ENCODE measurements around the gene TNNI2.
A peak's percentile ranks its signal among the peaks of the same experiment; 100 is the strongest.
"Not testable (repeated sequence)": the region's sequence is repeated elsewhere in the genome, so short reads cannot be mapped to it uniquely, and the experiment has no call there.

TNNI2 gene

DNA sequence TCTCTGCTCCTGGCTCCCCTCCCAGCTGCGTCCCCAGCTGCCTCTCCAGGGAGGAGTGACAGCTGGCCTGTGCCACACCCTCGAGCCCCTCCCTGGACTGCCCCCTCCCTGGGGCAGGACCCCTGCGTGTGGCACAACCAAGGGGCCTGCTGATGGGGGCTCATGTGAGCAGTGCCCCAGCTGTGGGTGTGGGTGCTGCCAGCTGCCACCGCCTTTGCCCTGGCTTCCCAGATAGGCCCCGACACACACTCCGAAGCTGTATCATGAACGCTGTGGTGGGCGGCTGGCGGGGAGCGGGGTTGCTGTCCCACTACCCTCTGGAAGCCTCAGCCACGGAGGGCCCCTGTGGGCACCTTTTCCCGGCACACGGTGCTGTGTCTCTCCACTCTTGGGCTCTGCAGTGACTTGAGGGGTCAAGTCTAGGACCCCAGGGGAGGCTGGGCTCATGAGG is 37.1 kb downstream of the TNNI2 start:
- not testable (repeated sequence) for DNase-seq

DNA sequence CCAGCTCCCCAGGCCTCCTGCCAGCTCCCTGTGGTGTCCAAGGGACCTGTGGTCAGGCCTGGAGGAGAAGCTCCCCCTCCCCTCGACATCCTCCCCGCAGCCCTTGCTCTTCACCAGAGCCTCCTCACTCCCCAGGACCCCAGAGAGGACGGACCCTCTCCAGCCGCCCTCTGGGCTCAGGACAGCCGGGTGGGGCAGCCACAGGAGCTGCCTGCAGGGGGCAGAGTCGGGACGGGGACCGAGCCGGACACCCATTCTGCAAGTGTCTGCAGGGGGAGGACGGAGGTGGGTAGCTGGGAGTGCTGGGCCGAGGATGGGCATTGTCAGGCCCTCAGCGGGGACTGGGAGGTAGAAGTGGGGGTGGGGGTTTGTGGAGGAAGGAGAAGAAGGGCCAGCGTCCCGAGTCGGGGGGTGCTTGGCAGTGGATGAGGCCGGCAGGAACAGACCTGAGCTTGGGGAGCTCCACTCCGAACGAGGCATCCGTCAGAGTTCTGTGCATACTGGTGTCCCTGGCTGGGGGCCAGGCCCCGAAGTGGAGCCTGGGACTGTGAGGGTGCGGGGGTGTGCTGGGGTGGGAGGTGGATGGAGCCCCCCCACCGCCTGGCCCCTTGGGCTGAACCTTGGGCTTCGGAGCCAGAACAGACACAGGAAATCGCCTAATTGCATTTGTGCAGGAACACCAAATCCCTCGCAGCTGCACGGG is 37.7 kb downstream of the TNNI2 start:
- DNase-seq, result no peak

DNA sequence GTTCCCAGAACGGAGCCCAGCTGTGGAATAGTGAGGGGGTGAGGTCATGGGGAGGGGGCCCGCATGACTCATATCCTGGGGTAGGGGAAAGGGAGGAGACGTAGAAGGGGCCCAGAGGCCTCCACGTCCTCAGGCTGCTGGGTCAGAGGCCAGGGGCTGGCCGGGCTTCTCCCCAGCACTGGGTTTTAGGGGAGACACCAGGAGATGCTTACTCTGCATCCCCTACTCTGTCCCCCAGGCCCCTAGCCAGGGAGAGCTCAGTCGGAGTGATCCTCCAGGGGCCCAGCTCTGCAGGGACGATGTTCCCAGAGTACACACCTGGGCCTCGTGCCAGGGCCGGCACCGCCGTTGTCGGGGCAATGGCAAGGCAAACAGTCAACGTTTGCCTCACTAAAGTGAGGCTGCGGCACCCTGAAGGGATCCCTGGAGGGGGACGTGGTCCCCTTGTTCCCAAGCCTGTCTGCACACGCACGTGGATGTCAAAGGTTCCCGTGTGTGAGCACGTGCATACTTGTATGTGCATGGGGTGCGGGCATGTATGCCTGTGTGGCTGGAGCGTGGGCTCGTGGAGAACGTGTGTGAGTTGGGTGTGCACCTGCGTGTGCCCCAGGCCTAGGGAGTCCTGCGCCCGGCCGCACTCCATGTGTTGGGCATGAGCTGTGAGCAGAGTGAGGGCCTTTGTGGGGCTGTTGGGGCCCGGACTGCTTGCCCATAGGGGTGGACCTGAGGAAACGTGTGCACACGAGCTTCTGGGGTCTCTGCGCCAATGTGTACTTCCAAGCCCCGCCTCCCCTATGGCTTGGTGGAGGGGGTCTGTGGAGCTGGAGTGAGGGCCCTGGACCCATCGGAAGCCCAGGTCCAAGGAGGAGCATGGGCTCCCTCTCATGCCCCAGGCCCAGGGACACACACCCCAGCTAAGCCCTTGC is 38.7 kb downstream of the TNNI2 start:
- DNase-seq, result peak; percentile 40

DNA sequence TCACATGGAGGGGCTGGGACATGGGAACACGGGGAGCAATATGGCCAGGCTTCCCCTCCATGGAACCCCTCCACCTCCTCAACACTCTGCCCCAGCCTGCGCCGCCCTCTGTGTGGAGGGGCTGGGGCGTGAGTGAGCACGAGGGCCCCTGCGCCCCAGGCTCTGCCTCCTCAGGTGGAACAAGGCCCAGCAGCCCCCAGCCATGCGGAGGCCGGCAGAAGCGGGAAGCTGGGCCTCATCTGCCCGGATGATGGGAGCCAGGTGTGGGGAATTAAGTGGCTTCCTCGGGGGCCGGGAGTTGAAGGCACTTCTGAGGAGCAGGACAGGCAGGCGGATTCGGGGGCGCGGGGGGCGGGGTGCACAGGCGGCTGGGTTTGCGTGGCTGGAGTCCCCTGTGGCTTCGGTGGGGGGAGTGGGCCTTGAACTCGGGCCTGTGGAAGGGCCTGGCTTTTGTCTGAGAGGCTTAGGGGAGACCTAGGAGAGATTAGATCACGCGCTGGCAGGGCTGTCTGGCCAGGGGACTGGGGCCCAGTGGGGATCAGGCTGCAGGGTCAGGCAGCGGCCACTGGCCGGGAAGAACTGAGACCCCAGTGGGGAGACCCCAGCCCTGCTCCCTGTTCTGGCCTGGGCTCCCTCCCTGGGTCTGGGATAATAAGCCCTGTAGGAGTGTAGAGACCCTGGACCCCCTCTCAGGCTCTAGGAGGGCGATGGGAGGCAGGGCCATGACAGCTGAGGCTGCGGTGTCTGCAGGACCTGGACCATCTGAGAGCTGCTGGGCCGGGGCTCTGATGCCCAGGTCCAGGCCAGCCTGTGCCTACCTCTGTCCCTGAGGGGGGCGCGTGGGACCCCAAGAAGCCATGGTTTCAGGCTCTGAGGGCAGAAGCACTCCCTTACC is 39.6 kb downstream of the TNNI2 start:
- no peak for DNase-seq

DNA sequence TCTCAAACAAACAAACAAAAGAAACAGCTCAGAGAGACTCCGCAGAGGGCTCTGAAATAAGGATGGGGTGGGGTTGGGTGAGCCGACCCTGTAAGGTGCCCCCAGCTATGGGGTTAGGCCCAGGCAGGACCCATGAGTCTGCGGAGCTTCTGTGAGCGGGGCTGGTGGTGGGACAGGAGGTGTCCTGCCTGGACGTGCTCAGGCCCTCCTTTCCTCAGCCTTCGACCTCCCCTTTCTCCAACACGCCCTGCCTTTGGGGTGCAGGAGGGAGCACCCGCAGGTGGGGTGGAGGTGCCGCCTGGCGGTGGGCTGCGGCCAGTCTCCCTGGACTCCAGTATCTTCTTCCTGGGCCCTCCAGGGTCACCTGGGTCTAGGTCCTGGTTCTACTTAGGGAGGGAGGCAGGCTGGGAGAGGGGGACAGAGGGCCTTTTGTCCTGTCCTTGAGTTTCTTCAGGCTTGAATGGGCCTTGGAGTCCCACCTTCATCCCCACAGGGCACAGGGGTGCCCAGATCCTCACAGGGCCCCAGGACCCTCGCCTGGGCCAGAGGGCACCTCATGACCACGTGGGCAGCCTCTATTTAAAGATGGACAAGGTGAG is 40.7 kb downstream of the TNNI2 start:
- no peak for DNase-seq

DNA sequence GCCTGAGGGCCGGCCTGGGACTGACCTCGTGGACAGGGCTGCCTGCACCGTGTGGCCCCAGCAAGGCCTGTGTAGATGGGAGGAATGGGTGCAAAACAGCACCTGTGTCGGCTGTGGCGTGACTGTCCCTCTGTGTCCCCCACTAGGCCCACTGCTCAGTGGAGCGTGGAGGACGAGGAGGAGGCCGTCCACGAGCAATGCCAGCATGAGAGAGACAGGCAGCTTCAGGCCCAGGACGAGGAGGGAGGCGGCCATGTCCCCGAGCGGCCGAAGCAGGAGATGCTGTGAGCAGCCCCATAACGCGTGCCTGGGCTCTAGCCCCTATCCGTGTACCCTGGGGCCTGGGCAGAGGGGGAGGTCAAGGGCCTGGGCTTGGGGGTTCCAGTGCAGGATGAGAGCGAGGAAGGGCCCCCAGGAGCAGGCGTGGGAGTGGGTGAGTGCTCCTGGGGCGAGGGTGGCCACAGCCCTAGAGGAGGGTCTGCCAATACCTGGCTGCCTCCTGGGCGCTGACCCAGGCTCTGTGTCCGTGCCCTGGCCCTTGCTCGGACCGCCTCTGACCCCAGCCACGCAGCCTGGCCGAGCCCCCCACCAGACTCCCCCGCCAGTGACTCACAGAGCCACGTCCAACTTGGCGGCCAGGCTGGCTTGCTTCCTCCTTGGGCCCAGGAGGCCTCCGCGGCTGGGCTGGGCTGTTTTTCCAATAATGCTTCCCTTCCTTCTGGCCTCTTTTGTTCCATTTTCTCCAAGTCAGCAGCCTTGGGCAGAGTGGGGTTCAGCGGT is 41.4 kb downstream of the TNNI2 start:
- DNase-seq, result no peak

DNA sequence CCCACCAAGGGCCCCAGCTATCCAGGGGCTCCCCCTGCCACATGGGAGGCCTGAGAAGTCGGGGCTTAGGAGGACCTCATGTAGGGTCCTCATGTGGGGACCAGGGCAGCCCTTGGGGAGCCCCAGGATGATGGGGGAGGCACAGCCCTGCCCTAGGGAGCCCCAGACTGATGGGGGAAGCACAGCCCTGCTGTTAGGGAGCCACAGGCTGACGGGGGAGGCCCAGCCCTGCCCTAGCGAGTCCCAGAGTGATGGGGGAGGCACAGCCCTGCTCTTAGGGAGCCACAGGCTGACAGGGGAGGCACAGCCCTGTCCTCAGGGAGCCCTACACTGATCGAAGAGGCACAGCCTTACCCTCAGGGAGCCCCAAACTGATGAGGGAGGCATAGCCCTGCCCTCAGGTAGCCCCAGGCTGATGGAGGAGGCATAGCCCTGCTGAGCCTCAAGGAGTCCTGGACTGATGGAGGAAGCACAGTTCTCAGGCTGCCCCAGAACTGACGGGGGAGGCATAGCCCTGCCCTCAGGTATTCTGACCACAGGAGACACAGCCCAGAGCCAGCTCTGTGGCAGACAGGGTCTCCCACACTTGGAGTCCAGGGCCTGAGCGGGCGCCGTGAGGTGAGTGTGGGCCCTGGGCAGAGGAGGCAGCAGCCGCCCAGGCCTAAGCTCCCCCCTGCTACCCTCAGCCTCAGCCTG is 42.1 kb downstream of the TNNI2 start:
- DNase-seq, result no peak

DNA sequence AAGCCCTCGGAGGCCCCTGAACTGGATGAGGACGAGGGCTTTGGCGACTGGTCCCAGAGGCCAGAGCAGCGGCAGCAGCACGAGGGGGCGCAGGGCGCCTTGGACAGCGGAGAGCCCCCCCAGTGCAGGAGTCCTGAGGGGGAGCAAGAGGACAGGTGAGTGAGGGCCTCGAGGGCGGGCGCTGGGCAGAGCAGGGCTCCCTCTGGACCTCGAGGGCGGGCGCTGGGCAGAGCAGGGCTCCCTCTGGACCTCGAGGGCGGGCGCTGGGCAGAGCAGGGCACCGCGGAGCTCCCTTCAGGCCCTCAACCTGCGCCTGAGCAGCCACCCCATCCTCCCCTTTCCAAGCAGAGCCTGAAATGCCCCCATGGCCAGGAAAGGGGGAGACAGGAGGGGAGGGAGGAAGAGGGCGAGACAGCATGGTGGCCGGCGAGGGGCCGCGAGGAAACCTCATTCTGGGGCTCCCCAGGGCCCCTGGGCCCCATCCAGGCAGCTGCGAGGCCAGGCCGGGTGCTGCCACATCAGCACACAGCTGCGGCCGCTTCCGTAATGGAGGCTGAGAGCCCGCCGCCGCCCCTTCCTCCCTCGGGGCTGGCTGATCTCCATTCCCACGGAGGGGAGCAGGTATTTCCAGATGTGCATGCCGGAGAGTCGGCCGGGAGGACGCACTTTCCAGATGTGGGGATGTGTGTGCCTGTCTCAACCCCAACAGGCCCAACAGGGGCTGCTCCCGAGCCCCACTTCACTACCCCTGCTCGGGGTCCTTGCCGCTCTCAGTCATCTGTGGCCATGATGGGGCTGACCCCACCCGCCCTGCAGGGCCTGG is 42.9 kb downstream of the TNNI2 start:
- DNase-seq, result no peak

DNA sequence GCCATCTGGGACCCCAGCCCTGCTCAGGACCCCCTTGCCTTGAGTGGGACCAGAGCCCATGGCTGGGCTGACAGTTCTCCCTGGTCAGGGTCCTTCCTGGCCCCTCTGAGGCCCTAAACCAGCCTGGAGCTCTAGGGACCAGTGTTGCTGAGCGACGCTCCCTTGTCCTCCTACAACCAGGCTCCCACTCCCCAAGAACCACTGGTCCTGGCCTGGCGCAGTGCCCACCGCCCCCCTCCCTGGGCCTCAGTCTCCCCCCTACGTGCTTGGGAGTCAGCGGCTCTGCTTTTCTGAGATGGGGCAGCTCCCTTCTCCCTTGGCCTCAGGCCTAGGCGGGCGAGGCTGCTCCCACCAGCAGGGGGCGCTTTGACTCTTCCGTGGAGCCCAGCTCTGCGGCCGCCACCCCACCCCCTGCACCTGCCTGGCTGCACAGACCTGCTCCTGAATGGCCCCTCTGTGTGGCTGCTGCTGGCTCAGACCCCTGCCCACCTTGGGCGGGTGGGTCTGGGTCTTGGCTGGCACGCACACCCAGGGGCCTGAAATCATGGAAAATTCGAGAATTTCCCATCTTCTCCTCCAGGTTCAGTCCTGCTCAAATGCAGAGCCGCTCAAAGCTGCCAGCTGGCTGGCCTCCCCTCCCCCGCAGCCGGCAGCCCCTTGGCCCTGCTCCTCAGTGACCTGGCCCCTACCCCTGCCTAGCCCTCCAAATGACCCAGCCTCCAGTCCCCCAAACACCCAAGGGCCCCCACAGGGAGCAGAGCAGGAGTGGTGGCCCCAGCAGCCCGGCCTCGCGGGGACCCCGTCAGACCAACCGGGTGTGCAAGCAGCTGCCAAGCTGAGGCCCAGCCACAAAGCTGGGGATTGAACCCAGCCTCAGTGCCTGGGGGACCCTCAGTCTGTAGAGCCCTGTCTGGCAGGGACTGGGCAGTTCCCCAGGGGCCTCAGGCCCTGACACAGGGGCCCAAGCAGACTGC is 43.8 kb downstream of the TNNI2 start:
- DNase-seq, result peak; percentile 63

DNA sequence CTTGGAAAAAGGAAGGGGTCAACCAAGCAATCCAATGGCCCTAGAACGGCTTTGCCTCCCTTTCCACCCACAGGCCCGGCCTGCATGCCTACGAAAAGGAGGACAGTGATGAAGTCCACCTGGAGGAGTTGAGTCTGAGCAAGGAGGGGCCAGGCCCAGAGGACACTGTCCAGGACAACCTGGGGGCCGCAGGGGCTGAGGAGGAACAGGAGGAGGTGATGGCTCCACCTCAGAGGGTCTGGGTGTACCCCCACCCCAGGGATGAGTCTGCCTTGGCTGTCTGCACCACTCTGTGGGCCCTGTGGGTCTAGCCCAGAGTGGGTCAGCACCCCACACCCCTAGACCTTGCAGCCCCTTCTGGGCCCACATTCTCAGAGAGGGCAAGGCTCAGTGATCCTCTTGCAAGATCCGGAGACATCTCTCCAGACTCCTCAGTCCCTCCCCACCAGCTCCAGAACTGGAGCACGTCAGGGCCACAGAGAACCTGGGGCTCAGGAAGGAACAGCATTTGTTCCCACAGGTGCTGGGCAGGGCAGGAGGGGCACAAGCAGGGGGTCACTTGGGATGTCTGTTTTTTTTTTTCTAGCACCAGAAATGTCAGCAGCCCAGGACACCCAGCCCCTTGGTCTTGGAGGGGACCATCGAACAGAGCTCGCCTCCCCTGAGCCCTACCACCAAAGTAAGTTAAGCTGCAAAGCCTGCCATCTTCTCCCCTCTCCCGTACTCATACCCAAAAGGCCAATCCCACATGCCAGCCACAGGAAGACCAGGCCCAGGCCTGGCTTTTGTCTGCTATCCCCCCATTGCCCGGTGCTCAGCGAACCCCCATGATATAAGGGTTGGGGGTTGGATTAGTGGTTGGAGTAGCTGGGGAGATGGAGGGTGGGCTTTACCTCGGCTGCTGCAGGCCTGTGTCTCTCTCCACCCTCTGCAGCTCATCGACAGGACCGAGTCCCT is 44.8 kb downstream of the TNNI2 start:
- no peak for DNase-seq

DNA sequence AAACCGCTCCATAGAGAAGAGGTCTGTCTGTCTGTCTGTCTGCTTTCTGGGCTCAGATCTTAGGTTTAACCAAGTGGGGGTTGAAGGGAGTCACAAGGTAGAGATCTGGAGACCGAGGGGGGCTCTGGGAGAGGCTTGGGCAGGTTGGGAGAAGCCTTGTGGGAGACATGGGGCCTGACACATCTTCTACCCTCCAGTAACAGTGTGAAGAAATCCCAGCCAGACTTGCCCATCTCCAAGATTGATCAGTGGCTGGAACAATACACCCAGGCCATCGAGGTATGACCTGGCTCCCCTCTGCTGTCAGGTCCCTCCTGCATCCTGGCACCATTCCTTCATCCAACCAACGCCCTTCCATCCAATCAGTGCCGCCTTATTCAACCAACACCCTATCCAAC is 45.5 kb downstream of the TNNI2 start:
- no peak for DNase-seq

DNA sequence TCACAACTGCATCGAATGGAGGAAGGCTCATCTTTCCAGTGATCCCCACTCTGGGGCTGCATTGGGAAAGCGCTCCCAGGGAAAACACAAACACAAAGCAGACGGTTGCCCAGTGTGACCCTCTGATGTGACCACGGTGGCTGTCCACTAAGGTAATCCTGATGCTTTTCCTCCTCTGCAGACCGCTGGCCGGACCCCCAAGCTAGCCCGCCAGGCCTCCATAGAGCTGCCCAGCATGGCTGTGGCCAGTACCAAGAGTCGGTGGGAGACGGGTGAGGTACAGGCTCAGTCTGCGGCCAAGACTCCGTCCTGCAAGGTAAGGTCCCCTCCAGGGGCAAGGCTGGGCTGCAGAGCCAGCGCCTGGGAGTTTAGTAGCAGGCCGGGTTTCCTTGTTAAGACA is 47.8 kb downstream of the TNNI2 start:
- DNase-seq, result not testable (repeated sequence)

DNA sequence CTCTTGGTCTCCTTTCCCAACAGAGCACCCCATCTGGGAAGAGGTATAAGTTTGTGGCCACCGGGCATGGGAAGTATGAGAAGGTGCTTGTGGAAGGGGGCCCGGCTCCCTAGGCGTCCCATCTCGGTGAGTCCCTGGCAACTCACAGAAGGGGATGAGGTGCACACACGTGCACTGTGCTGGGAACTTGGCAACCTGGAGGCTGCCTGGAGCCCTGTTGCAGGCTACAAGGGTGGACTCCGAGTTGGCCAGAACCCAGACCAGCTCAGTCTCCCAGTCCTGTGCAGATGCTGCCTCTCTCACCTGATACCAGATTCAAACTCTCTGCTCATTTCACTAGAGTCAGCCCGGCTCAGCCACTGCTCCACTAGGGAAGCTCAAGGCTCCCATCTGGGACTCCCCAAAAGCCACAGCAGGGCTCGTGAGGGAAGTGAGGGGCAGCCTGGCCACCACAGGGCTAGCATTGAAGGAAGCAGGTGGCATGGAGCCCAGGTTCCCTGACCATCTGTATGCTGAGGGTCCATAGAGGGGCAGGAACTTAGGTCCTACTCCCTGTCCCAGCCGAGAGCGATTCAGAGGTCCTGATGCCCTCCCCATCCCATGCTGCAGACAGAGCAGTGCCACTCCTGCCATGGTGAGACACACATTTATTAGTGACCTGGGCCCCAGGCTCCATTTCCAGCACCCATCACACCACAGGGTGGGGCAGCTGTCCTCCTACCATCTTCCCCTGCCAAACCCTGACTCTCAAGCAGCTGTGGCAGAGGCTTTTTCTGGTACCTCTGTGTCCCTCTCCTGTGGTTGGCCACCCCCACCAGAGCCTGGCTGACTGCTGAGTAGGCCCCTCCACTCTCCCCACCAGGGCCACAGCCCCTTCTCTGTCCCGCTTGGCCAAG is 48.9 kb downstream of the TNNI2 start:
- no peak for DNase-seq

DNA sequence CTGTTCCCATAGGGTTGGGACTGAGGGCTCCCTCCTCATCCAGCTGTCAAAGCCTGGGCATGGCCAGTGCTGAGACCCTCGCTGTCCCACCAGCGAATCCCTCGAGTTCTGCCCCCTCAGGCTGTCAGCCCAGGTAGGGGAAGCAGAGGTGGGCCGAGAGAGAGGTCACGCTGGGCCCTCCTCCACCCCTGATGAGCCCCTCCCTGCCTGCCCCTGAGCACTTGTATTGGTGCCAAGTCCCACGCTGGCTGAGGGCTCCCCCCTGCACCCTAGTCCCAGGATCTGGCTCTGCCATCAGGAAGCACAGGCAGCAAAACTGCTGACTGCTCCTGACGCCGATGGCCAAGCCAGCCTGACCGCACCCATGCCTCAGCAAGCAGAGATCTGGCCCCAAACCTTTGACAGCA is 49.6 kb downstream of the TNNI2 start:
- DNase-seq, result no peak

DNA sequence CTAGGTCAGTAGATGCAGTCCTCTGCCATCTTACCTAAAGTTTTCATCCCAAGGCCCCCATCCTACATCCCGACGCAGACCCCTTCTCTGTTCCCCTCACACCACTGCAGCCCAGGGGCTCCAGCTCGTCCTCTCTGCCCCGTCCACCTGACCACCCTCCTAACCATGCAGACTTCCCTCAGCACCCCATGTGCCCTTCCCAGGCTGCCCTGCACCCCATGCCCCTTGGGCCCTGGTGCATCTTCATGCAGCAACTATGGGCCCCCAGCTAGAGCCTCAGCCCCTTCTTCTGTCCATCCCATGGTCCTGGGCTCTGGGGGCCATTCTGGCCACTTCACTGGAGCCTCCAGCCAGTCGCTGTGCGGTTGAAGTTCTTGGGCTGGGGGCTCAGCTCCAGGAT is 50.0 kb downstream of the TNNI2 start:
- DNase-seq, result no peak

DNA sequence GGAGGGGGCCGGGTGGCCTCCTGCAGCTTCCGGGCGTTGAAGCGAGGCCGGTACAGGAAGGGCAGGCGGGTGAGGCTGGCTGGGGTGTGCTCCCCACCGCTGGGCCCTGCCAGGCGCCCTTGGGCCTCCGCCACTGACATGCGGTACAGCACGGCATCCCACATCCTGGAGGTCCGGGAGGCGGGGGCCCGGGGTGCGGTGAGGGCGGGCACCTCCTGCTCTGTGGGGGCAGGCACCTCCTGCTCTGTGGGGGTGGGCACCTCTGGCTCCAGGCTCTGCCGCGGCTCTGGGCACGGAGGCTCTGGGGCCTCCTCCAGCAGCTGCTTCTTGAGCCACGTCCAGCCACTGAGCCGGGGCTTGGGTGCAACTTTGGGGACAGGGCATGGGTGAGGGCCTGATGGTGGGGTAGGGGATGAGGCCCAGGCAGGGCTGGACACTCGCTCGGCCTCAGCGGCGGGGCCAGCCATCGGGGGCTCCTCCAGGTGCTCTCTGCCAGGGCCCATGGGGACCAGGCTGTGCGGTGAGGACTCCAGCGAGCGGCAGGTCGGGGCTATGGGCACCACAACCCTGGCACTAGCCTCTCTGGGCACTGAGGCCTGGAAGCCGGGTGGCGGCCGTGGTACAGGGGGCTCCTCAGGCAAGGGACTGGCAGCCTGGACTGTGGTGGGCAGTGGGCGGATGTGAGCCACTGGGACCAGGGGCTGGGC is 50.6 kb downstream of the TNNI2 start:
- no peak for DNase-seq

Measured in NCI-H1092 treated with DMSO at 0.1 percent for 48 hours (cell line).